Hematopoietic multipotent progenitor cell treated with erythropoietin and hydrocortisone succinate and interleukin-3 and kit ligand, for 4 days (in vitro differentiated cells): Measurements from ENCODE around the gene IMPG1.
A peak's percentile ranks its signal among the peaks of the same experiment; 100 is the strongest.
"Not testable (repeated sequence)": the region's sequence is repeated elsewhere in the genome, so short reads cannot be mapped to it uniquely, and the experiment has no call there.

ENCODE experiments used
- DNase-seq: peaks from one replicate; pipeline ENCODE4 v3.0.0-alpha.2; 2015

The IMPG1 gene

GRCh38 chr6:75946146-75946831 is 126.2 kb downstream of the IMPG1 start:
- no peak for DNase-seq

GRCh38 chr6:75943381-75943780 is 129.1 kb downstream of the IMPG1 start:
- no peak for DNase-seq

- DNase-seq: no peak
Observed at GRCh38 chr6:75941509-75941908, 131.0 kb downstream of the IMPG1 start.

- no peak for DNase-seq
Observed at GRCh38 chr6:75940564-75940963, 131.9 kb downstream of the IMPG1 start.

GRCh38 chr6:75937846-75938245 is 134.6 kb downstream of the IMPG1 start:
- no peak for DNase-seq

GRCh38 chr6:75936682-75937081 is 135.8 kb downstream of the IMPG1 start:
- DNase-seq: no peak

- no peak for DNase-seq
Observed at GRCh38 chr6:75935473-75935793, 137.0 kb downstream of the IMPG1 start.

GRCh38 chr6:75934643-75935472 is 137.6 kb downstream of the IMPG1 start:
- DNase-seq: peak; percentile 85

- no peak for DNase-seq
Observed at GRCh38 chr6:75933387-75933975, 139.0 kb downstream of the IMPG1 start.

GRCh38 chr6:75932067-75932466 is 140.4 kb downstream of the IMPG1 start:
- DNase-seq: peak; percentile 52

- DNase-seq: no peak
Observed at GRCh38 chr6:75931011-75931680, 141.3 kb downstream of the IMPG1 start.

- no peak for DNase-seq
Observed at GRCh38 chr6:75926293-75927168, 145.9 kb downstream of the IMPG1 start.

- DNase-seq: no peak
Observed at GRCh38 chr6:75922226-75922625, 150.2 kb downstream of the IMPG1 start.

- no peak for DNase-seq
Observed at GRCh38 chr6:75913040-75913439, 159.4 kb downstream of the IMPG1 start.

- DNase-seq: no peak
Observed at GRCh38 chr6:75907444-75907843, 165.0 kb downstream of the IMPG1 start.

GRCh38 chr6:75906871-75907270 is 165.6 kb downstream of the IMPG1 start:
- DNase-seq: no peak

GRCh38 chr6:75905129-75905528 is 167.3 kb downstream of the IMPG1 start:
- DNase-seq: not testable (repeated sequence)

- not testable (repeated sequence) for DNase-seq
Observed at GRCh38 chr6:75900216-75900615, 172.2 kb downstream of the IMPG1 start.

- no peak for DNase-seq
Observed at GRCh38 chr6:75896526-75896925, 175.9 kb downstream of the IMPG1 start.

- DNase-seq: no peak
Observed at GRCh38 chr6:75893776-75894152, 178.7 kb downstream of the IMPG1 start.

GRCh38 chr6:75893058-75893775 is 179.2 kb downstream of the IMPG1 start:
- peak; percentile 82 for DNase-seq

GRCh38 chr6:75892384-75892783 is 180.1 kb downstream of the IMPG1 start:
- no peak for DNase-seq
